GM10248 (cell line): ENCODE measurements around the gene REEP3.
"Not testable (repeated sequence)": the region's sequence is repeated elsewhere in the genome, so short reads cannot be mapped to it uniquely, and the experiment has no call there.

Experiments
- CTCF ChIA-PET: fragments of 300-600 bp; sonication (Branson Sonifier 250); formaldehyde crosslinking; extraction: SDS; loops from one replicate; lab custom pipeline; 2021; ENCODE audit warnings: antibody characterized with exemption; lab: Yijun Ruan, JAX
- POLR2A ChIA-PET: fragments of 350-650 bp; sonication (Branson Sonifier 250); formaldehyde crosslinking; extraction: SDS; loops from one replicate; lab custom pipeline; 2020; ENCODE audit warnings: antibody characterized with exemption; lab: Yijun Ruan, JAX
- DNase-seq: peaks from one replicate; pipeline ENCODE4 v3.0.0; 2012; ENCODE audit errors: extremely low spot score
- CTCF ChIP-seq: IDR thresholded peaks from 2 replicates; pipeline ENCODE4 v1.5.1; 2012; ENCODE audit warnings: mild to moderate bottlenecking, low read depth; ENCODE audit errors: extremely low read depth, missing control alignments, control extremely low read depth

REEP3 gene

GRCh38 chr10:63661347-63661746 lies 140.1 kb downstream of the REEP3 start:
- ChIA-PET CTCF (interaction anchor here (1.0 to 2.2 kb wide), 4 partner anchors 9 to 59 kb away, joined by 3 to 7 read pairs (median 4); no protein-coding TSS in a partner anchor), POLR2A (no interaction called here)
- DNase-seq: no peak
- TF ChIP-seq CTCF: no peak

- DNase-seq: no peak
- CTCF ChIA-PET: interaction anchor here (1.4 kb wide), 1 partner anchor 28 kb away, joined by 3 read pairs; no protein-coding TSS in a partner anchor
- POLR2A ChIA-PET: no interaction called here
- no peak for TF ChIP-seq CTCF
Observed at GRCh38 chr10:63664341-63664885, 143.2 kb downstream of the REEP3 start.

GRCh38 chr10:63665006-63665580 lies 143.9 kb downstream of the REEP3 start:
- CTCF ChIA-PET: interaction anchor here (1.1 to 1.4 kb wide), 2 partner anchors 29 to 465 kb away, joined by 3 read pairs; no protein-coding TSS in a partner anchor
- POLR2A ChIA-PET, DNase-seq: not testable (repeated sequence)

GRCh38 chr10:63665670-63666134 lies 144.5 kb downstream of the REEP3 start:
- ChIA-PET CTCF (interaction anchor here (1.1 kb wide), 1 partner anchor 466 kb away, joined by 3 read pairs; no protein-coding TSS in a partner anchor), POLR2A (no interaction called here)
- no peak for DNase-seq
- TF ChIP-seq CTCF: no peak

- DNase-seq: peak; percentile 59
- CTCF ChIA-PET: interaction anchor here (0.7 to 2.2 kb wide), 4 partner anchors 16 to 521 kb away, joined by 3 to 8 read pairs (median 4); no protein-coding TSS in a partner anchor
- POLR2A ChIA-PET: no interaction called here
- no peak for TF ChIP-seq CTCF
Observed at GRCh38 chr10:63666836-63667383, 145.7 kb downstream of the REEP3 start.

- ChIA-PET CTCF (interaction anchor here (0.7 to 2.2 kb wide), 8 partner anchors 10 to 522 kb away, joined by 3 to 8 read pairs (median 4); no protein-coding TSS in a partner anchor), POLR2A (no interaction called here)
- no peak for TF ChIP-seq CTCF
- DNase-seq: no peak
Observed at GRCh38 chr10:63667596-63668480, 146.6 kb downstream of the REEP3 start.
